Neural cell (in vitro differentiated cells): ENCODE results near the gene GGT1. TPM values are rescaled to one million over a fixed set of nuclear protein-coding genes. Genes with fewer than 3 reads are reported as not detected.

Source experiments
- H2AFZ ChIP-seq: fragments of 200-600, 300-800 bp; sonication (generic), shearing (Covaris generic); 2 replicates; pipeline ENCODE4 v1.6.0; 2014; ENCODE audit warnings: low read depth, mild to moderate bottlenecking, antibody characterized with exemption, low read length, moderate library complexity
- H3F3A ChIP-seq: fragments of 200-600 bp; shearing (Covaris generic); 2 replicates; pipeline ENCODE4 v1.6.1; 2016; ENCODE audit warnings: mild to moderate bottlenecking, moderate library complexity, mixed read lengths, antibody characterized with exemption, low read length; ENCODE audit not compliant: insufficient read depth, poor library complexity, severe bottlenecking
- H3K27ac ChIP-seq: fragments of 200-600, 300-800 bp; sonication (generic), shearing (Covaris generic); 2 replicates; pipeline ENCODE4 v1.5.1; 2014; ENCODE audit warnings: mild to moderate bottlenecking, low read length, moderate library complexity
- H3K27me3 ChIP-seq: fragments of 300-800, 200-600 bp; sonication (generic), shearing (Covaris generic); 2 replicates; pipeline ENCODE4 v1.6.0; 2014; ENCODE audit warnings: mild to moderate bottlenecking, low read depth, low read length, moderate library complexity; ENCODE audit not compliant: insufficient read depth
- H3K36me3 ChIP-seq: fragments of 300-800, 200-600 bp; sonication (generic), shearing (Covaris generic); 2 replicates; pipeline ENCODE4 v1.5.1; 2014; ENCODE audit warnings: mild to moderate bottlenecking, antibody characterized with exemption, low read length, moderate library complexity; ENCODE audit not compliant: insufficient read depth
- H3K4me2 ChIP-seq: fragments of 300-800, 200-600 bp; sonication (generic), shearing (Covaris generic); 2 replicates; pipeline ENCODE4 v1.6.0; 2014; ENCODE audit warnings: mild to moderate bottlenecking, low read length
- H3K4me3 ChIP-seq: fragments of 300-800, 200-600 bp; sonication (generic), shearing (Covaris generic); 2 replicates; pipeline ENCODE4 v1.5.1; 2014; ENCODE audit warnings: mild to moderate bottlenecking, low read length, moderate library complexity
- H3K79me2 ChIP-seq: fragments of 200-600 bp; shearing (Covaris generic); replicated peaks from 2 replicates; pipeline ENCODE4 v1.6.0; 2014; ENCODE audit warnings: mild to moderate bottlenecking, low read length, moderate library complexity; ENCODE audit not compliant: insufficient read depth
- H3K9ac ChIP-seq: fragments of 300-800, 200-600 bp; sonication (generic), shearing (Covaris generic); 2 replicates; pipeline ENCODE4 v1.6.1; 2016; ENCODE audit warnings: mild to moderate bottlenecking, low read length, mixed read lengths
- H3K9me2 ChIP-seq: fragments of 200-600 bp; shearing (Covaris generic); 2 replicates; pipeline ENCODE4 v1.6.1; 2016; ENCODE audit warnings: mild to moderate bottlenecking, low read length, mixed read lengths; ENCODE audit not compliant: insufficient read depth
- H3K9me3 ChIP-seq: fragments of 200-600, 300-800 bp; sonication (generic), shearing (Covaris generic); 2 replicates; pipeline ENCODE4 v1.6.1; 2016; ENCODE audit warnings: mild to moderate bottlenecking, mixed run types, low read length, moderate library complexity, mixed read lengths
- H4K20me1 ChIP-seq: fragments of 200-600 bp; shearing (Covaris generic); 2 replicates; pipeline ENCODE4 v1.6.1; 2016; ENCODE audit warnings: mild to moderate bottlenecking, mixed run types; ENCODE audit not compliant: insufficient read depth
- CTCF ChIP-seq: fragments of 450-650 bp; IDR thresholded peaks from 2 replicates; pipeline ENCODE4 v1.5.1; 2014; ENCODE audit warnings: antibody characterized with exemption, mild to moderate bottlenecking, moderate library complexity; ENCODE audit not compliant: poor library complexity, severe bottlenecking
- EP300 ChIP-seq: fragments of 450-650 bp; conservative IDR thresholded peaks from 2 replicates; pipeline ENCODE4 v1.6.1; 2014; ENCODE audit warnings: antibody characterized with exemption, mild to moderate bottlenecking, moderate library complexity; ENCODE audit not compliant: poor library complexity, severe bottlenecking
- EZH2 ChIP-seq: fragments of 200-600, 300-800 bp; shearing (Covaris generic), sonication (generic); IDR thresholded peaks from 2 replicates; pipeline ENCODE4 v1.6.1; 2014; ENCODE audit warnings: antibody characterized with exemption, low read length, borderline replicate concordance, mild to moderate bottlenecking; ENCODE audit not compliant: insufficient read depth, poor library complexity, severe bottlenecking
- POLR2AphosphoS5 ChIP-seq: IDR thresholded peaks from 2 replicates; pipeline ENCODE4 v1.6.1; 2012
- RAD21 ChIP-seq: fragments of 450-650 bp; conservative IDR thresholded peaks from 2 replicates; pipeline ENCODE4 v1.6.1; 2014; ENCODE audit warnings: antibody characterized with exemption, mild to moderate bottlenecking, moderate library complexity
- REST ChIP-seq: IDR thresholded peaks from 2 replicates; pipeline ENCODE4 v1.6.1; 2012; ENCODE audit warnings: borderline replicate concordance
- SMC3 ChIP-seq: fragments of 450-650 bp; conservative IDR thresholded peaks from 2 replicates; pipeline ENCODE4 v1.6.1; 2014; ENCODE audit warnings: antibody characterized with exemption, mild to moderate bottlenecking, moderate library complexity; ENCODE audit not compliant: poor library complexity
- TAF1 ChIP-seq: IDR thresholded peaks from 2 replicates; pipeline ENCODE4 v1.6.1; 2012; ENCODE audit warnings: low read depth
- polyA plus RNA-seq: library from polyadenylated mRNA; depleted of rRNA; stranded (reverse); fragments of >200 nt; gene quantifications from 2 replicates; pipeline ENCODE4 v1.2.3, GENCODE V29; 2014

GGT1 gene
- polyA plus RNA-seq, 1 donor from 2014 or later, result 6.4 TPM

GRCh38 chr22:24584166-24584790, 18.7 kb upstream of the GGT1 start:
- no peak overlapping the region for H3K27ac ChIP-seq
- no peaks in the 10 kb centered on the region for H3K9me3 ChIP-seq
- no peaks in the 10 kb centered on the region for H3F3A ChIP-seq
- no peak overlapping the region for H3K9ac ChIP-seq
- H3K4me3 ChIP-seq, result no peak overlapping the region
- TF ChIP-seq EZH2 (no peak), EP300 (no peak), SMC3 (no peak)
- no peak overlapping the region for H2AFZ ChIP-seq
- no peak overlapping the region for H3K4me2 ChIP-seq
- H3K79me2 ChIP-seq, result no peaks in the 10 kb centered on the region
- H4K20me1 ChIP-seq, result no peaks in the 10 kb centered on the region
- no peaks in the 10 kb centered on the region for H3K9me2 ChIP-seq
- no peaks in the 10 kb centered on the region for H3K36me3 ChIP-seq
- no peaks in the 10 kb centered on the region for H3K27me3 ChIP-seq

- H3K27ac ChIP-seq, result no peak overlapping the region
- H2AFZ ChIP-seq, result no peak overlapping the region
- no peak overlapping the region for H3K4me2 ChIP-seq
- no peaks in the 10 kb centered on the region for H3K79me2 ChIP-seq
- H3K27me3 ChIP-seq, result no peaks in the 10 kb centered on the region
- no peaks in the 10 kb centered on the region for H3K9me3 ChIP-seq
- no peak overlapping the region for H3K9ac ChIP-seq
- no peaks in the 10 kb centered on the region for H3K36me3 ChIP-seq
- H3F3A ChIP-seq, result no peaks in the 10 kb centered on the region
- no peaks in the 10 kb centered on the region for H4K20me1 ChIP-seq
- H3K4me3 ChIP-seq, result no peak overlapping the region
- H3K9me2 ChIP-seq, result no peaks in the 10 kb centered on the region
- TF ChIP-seq SMC3 (no peak), EP300 (no peak), POLR2AphosphoS5 (no peak), TAF1 (no peak), CTCF (no peak), RAD21 (no peak), EZH2 (no peak), REST (no peak)
Observed at GRCh38 chr22:24584871-24585411, 18.1 kb upstream of the GGT1 start.
